Islet of Langerhans (tissue), 1 donor: ENCODE measurements around the gene WDR73.
"Not testable (repeated sequence)": the region's sequence is repeated elsewhere in the genome, so short reads cannot be mapped to it uniquely, and the experiment has no call there.

Experiments used
- FAIRE-seq: peaks from one replicate; lab custom pipeline; 2011; peaks lifted over from hg19 to GRCh38; lab: Jason Lieb, UNC

Gene WDR73

GRCh38 chr15:84653910-84654688, at the start of gene WDR73:
TSS of gene WDR73 (minus strand) at chr15:84654283. CDS start at chr15:84654274, 9 bp downstream.
- peak; percentile 60 for FAIRE-seq

- no peak for FAIRE-seq
Observed at GRCh38 chr15:84703808-84704207, 49.7 kb upstream of the WDR73 start.

- no peak for FAIRE-seq
Observed at GRCh38 chr15:84702961-84703482, 48.9 kb upstream of the WDR73 start.

- no peak for FAIRE-seq
Observed at GRCh38 chr15:84699538-84700191, 45.6 kb upstream of the WDR73 start.

- no peak for FAIRE-seq
Observed at GRCh38 chr15:84697236-84697990, 43.3 kb upstream of the WDR73 start.

GRCh38 chr15:84696757-84697156, 42.7 kb upstream of the WDR73 start:
- no peak for FAIRE-seq

- FAIRE-seq, result no peak
Observed at GRCh38 chr15:84690342-84690741, 36.3 kb upstream of the WDR73 start.

GRCh38 chr15:84689858-84690257, 35.8 kb upstream of the WDR73 start:
- no peak for FAIRE-seq

- not testable (repeated sequence) for FAIRE-seq
Observed at GRCh38 chr15:84686446-84686845, 32.4 kb upstream of the WDR73 start.

- FAIRE-seq, result no peak
Observed at GRCh38 chr15:84685304-84685703, 31.2 kb upstream of the WDR73 start.

- FAIRE-seq, result no peak
Observed at GRCh38 chr15:84684092-84684491, 30.0 kb upstream of the WDR73 start.

GRCh38 chr15:84681831-84682230, 27.7 kb upstream of the WDR73 start:
- FAIRE-seq, result no peak

- no peak for FAIRE-seq
Observed at GRCh38 chr15:84671211-84671610, 17.1 kb upstream of the WDR73 start.

- FAIRE-seq, result no peak
Observed at GRCh38 chr15:84669726-84670125, 15.6 kb upstream of the WDR73 start.

- no peak for FAIRE-seq
Observed at GRCh38 chr15:84668221-84668982, 14.3 kb upstream of the WDR73 start.

GRCh38 chr15:84666373-84666772, 12.3 kb upstream of the WDR73 start:
- FAIRE-seq, result no peak

- no peak for FAIRE-seq
Observed at GRCh38 chr15:84661001-84661400, 6.9 kb upstream of the WDR73 start.

- FAIRE-seq, result no peak
Observed at GRCh38 chr15:84659904-84660781, 6.1 kb upstream of the WDR73 start.

- FAIRE-seq, result no peak
Observed at GRCh38 chr15:84658788-84659411, 4.8 kb upstream of the WDR73 start.

- FAIRE-seq, result no peak
Observed at GRCh38 chr15:84658080-84658787, 4.2 kb upstream of the WDR73 start, which contains the start of gene NMB. TSS of gene NMB (minus strand) at chr15:84658199. CDS start at chr15:84658152, 47 bp downstream.
